IMR-90 (cell line): ENCODE results near the gene LEF1. TPM values are rescaled to one million over a fixed set of nuclear protein-coding genes. Genes with fewer than 3 reads are reported as not detected.

Experiments used
- ATAC-seq: fragments of 200-7000 bp; cut with Tn5 transposase; 2 replicates; pipeline ENCODE4 v1.9.1; 2020; ENCODE audit warnings: low read depth, mild to moderate bottlenecking, moderate library complexity
- BruUV-seq: library from RNA; stranded (reverse); fragments of 400-500 nt; replicated peaks from 2 replicates; lab custom pipeline; 2021; lab: Mats Ljungman, UMichigan
- CTCF ChIA-PET: fragments of 300-600 bp; formaldehyde crosslinking; extraction: SDS; loops from one replicate; lab custom pipeline; 2021; ENCODE audit warnings: antibody characterized with exemption; lab: Yijun Ruan, JAX
- POLR2A ChIA-PET: fragments of 300-600 bp; sonication (Branson Sonifier 250); formaldehyde crosslinking; loops from one replicate; lab custom pipeline; 2022; ENCODE audit warnings: antibody characterized with exemption; ENCODE audit not compliant: unreplicated experiment; lab: Charles Lee
- DNase-seq: peaks from one replicate; pipeline ENCODE4 v3.0.0; 2013
- H2AFZ ChIP-seq: replicated peaks from 2 replicates; pipeline ENCODE3; 2013; ENCODE audit warnings: low read length, mild to moderate bottlenecking; ENCODE audit not compliant: poor library complexity
- H2AK5ac ChIP-seq: 2 replicates; pipeline ENCODE4 v1.6.1; 2013; ENCODE audit warnings: low read depth, low read length, inconsistent platforms
- H2AK9ac ChIP-seq: replicated peaks from 2 replicates; pipeline ENCODE3; 2013; ENCODE audit warnings: mild to moderate bottlenecking, low read depth, low read length, moderate library complexity; ENCODE audit not compliant: poor library complexity
- H2BK120ac ChIP-seq: 2 replicates; pipeline ENCODE4 v1.6.1; 2013; ENCODE audit warnings: low read depth, low read length, inconsistent platforms
- H2BK15ac ChIP-seq: 3 replicates; pipeline ENCODE4 v1.6.1; 2013; ENCODE audit warnings: low read depth, low read length, inconsistent platforms
- H2BK20ac ChIP-seq: 2 replicates; pipeline ENCODE4 v1.6.1; 2013; ENCODE audit warnings: low read depth, mild to moderate bottlenecking, inconsistent platforms, low read length, moderate library complexity
- H2BK5ac ChIP-seq: 2 replicates; pipeline ENCODE4 v1.6.1; 2013; ENCODE audit warnings: mild to moderate bottlenecking, low read depth, low read length, inconsistent platforms; ENCODE audit not compliant: poor library complexity, severe bottlenecking
- H3K14ac ChIP-seq: replicated peaks from 2 replicates; pipeline ENCODE4 v1.6.1; 2013; ENCODE audit warnings: low read depth, low read length, inconsistent platforms
- H3K18ac ChIP-seq: 2 replicates; pipeline ENCODE4 v1.6.1; 2013; ENCODE audit warnings: low read depth, low read length, control low read depth
- H3K23ac ChIP-seq: 2 replicates; pipeline ENCODE4 v1.6.1; 2013; ENCODE audit warnings: low read depth, low read length, inconsistent platforms
- H3K27ac ChIP-seq: 2 replicates; pipeline ENCODE4 v1.5.1; 2013; ENCODE audit warnings: mild to moderate bottlenecking, control low read depth, low read length; ENCODE audit not compliant: insufficient read depth
- H3K27me3 ChIP-seq: 2 replicates; pipeline ENCODE4 v1.6.1; 2013; ENCODE audit warnings: low read length; ENCODE audit not compliant: control insufficient read depth, insufficient read depth
- H3K36me3 ChIP-seq: 2 replicates; pipeline ENCODE4 v1.6.1; 2013; ENCODE audit warnings: low read length, mixed read lengths; ENCODE audit not compliant: control insufficient read depth, insufficient read depth
- H3K4ac ChIP-seq: 2 replicates; pipeline ENCODE4 v1.6.1; 2013; ENCODE audit warnings: low read depth, low read length, inconsistent platforms
- H3K4me1 ChIP-seq: 2 replicates; pipeline ENCODE4 v1.6.1; 2013; ENCODE audit warnings: low read length, mixed read lengths; ENCODE audit not compliant: control insufficient read depth, insufficient read depth
- H3K4me2 ChIP-seq: 2 replicates; pipeline ENCODE4 v1.6.1; 2013; ENCODE audit warnings: low read depth, mild to moderate bottlenecking, control low read depth, low read length, moderate library complexity
- H3K4me3 ChIP-seq: 2 replicates; pipeline ENCODE4 v1.5.1; 2013; ENCODE audit warnings: low read depth, mild to moderate bottlenecking, control low read depth, low read length, moderate library complexity; ENCODE audit not compliant: insufficient read depth
- H3K56ac ChIP-seq: 2 replicates; pipeline ENCODE4 v1.6.1; 2013; ENCODE audit warnings: low read length, inconsistent platforms; ENCODE audit not compliant: insufficient read depth; ENCODE audit errors: extremely low read depth
- H3K79me1 ChIP-seq, 2 experiments: 2 replicates each; pipeline ENCODE4 v1.6.1; 2013; ENCODE audit warnings: low read length in 2 of 2, inconsistent platforms in 1 of 2, low read depth in 1 of 2
- H3K9ac ChIP-seq: 2 replicates; pipeline ENCODE4 v1.6.1; 2013; ENCODE audit warnings: low read depth, low read length, control low read depth
- H3K9me1 ChIP-seq: 2 replicates; pipeline ENCODE4 v1.6.1; 2013; ENCODE audit warnings: low read length, inconsistent platforms; ENCODE audit not compliant: insufficient read depth
- H3K9me3 ChIP-seq: 2 replicates; pipeline ENCODE4 v1.6.1; 2013; ENCODE audit warnings: low read length; ENCODE audit not compliant: control insufficient read depth, insufficient read depth
- H4K20me1 ChIP-seq: 2 replicates; pipeline ENCODE4 v1.6.1; 2013; ENCODE audit warnings: low read length, inconsistent platforms; ENCODE audit not compliant: insufficient read depth
- H4K5ac ChIP-seq: 2 replicates; pipeline ENCODE4 v1.6.1; 2013; ENCODE audit warnings: mild to moderate bottlenecking, low read depth, low read length, control low read depth
- H4K8ac ChIP-seq, 2 experiments: 2 replicates each; pipeline ENCODE4 v1.6.1; 2013; ENCODE audit warnings: low read depth in 2 of 2, low read length in 2 of 2, control low read depth in 1 of 2, inconsistent platforms in 1 of 2
- H4K91ac ChIP-seq: 2 replicates; pipeline ENCODE4 v1.6.1; 2013; ENCODE audit warnings: low read depth, low read length, inconsistent platforms; ENCODE audit not compliant: insufficient read depth
- WGBS, 2 experiments: methylation state at CpG; one replicate each; pipeline versions ENCODE4 v1.1.5 to v1.1.7; 2013; ENCODE audit warnings: missing lambda C conversion rate in 2 of 2; ENCODE audit not compliant: insufficient read length in 1 of 2; ENCODE audit errors: extremely low coverage in 2 of 2; 5-methylcytosine and 5-hydroxymethylcytosine counted together
- dilution Hi-C: fragments of 300-500 bp; cut with HindIII; formaldehyde crosslinking; loops from one replicate; pipeline ENCODE4 v1.14.3; 2018; ENCODE audit warnings: low sequenced_read_pairs; ENCODE audit not compliant: unreplicated experiment
- in situ Hi-C: fragments of 300-500 bp; cut with MboI; formaldehyde crosslinking; loops from 3 replicates; pipeline ENCODE4 v1.14.3; 2019; ENCODE audit warnings: low sequenced_read_pairs, inconsistent platforms, mixed read lengths
- intact Hi-C: fragments of 100-400 bp; cut with micrococcal nuclease; formaldehyde crosslinking; loops from 2 replicates; pipeline ENCODE4 v1.10.0; 2022
- polyA plus RNA-seq, 3 experiments: library from polyadenylated mRNA; depleted of rRNA; stranded (reverse); fragments of >200 nt; gene quantifications; 2 replicates each; pipeline ENCODE4 v1.2.3, GENCODE V29; 2012; ENCODE audit warnings: low replicate concordance in 1 of 3
- total RNA-seq: library from RNA; depleted of rRNA; stranded (reverse); fragments of >200 nt; gene quantifications from 2 replicates; pipeline ENCODE4 v1.2.3, GENCODE V29; 2012
- TF ChIP-seq, protein P1 (sequence below): conservative IDR thresholded peaks from 2 replicates; pipeline ENCODE4 v1.5.1; 2012; ENCODE audit warnings: mild to moderate bottlenecking, low read depth, low read length, improper control_type of control experiment

The LEF1 gene
- total and polyA plus RNA-seq, 2 of the 4 experiments (the other 2 are of a cell fraction) = 1.7 to 1.8 TPM

DNA sequence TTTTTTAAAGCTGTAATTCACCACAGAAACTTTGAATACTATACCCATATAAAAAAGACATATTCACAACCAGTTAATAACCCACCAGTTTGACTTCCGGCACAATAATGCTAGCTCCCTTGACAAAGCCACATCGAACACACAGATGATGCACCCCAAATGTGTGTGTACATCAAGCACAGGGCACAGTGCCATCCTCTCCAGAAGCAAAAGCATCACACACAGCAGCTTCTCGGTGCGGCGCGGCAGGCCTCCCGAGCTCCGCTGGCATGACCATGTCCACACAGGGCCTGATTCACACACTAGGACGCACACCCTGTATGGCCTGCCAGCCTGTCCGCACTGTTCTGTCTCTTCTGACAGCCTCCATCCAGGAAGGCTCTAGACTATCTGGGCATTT, 88.0 kb downstream of the LEF1 start:
- no peak overlapping the region for H3K4ac ChIP-seq
- H3K56ac ChIP-seq = no peak overlapping the region
- intact Hi-C loops (no loop called here), dilution Hi-C loops (no loop called here), in situ Hi-C loops (no loop called here)
- ATAC-seq = no peak
- H4K20me1 ChIP-seq = no peaks in the 10 kb centered on the region
- H2AFZ ChIP-seq = no peak overlapping the region
- H4K8ac ChIP-seq = no peak overlapping the region
- no peak overlapping the region for H2AK9ac ChIP-seq
- 88% methylated on average over 5 of the region's 10 CpGs; no CpG with 5 or more reads in 1 of the 2 experiments for WGBS, 2 experiments
- H2AK5ac ChIP-seq = no peak overlapping the region
- H3K27me3 ChIP-seq = peaks cover 3% of the 10 kb centered on the region; the same call in 1 of the 2 replicates
- H3K9ac ChIP-seq = no peak overlapping the region
- no peaks in the 10 kb centered on the region for H3K9me1 ChIP-seq
- ChIA-PET CTCF (interaction anchor here (0.6 to 0.7 kb wide), 2 partner anchors 42 to 993 kb away, joined by 3 read pairs; no protein-coding TSS in a partner anchor), POLR2A (no interaction called here)
- no peak overlapping the region for H3K4me2 ChIP-seq
- H3K36me3 ChIP-seq = no peaks in the 10 kb centered on the region
- no peak overlapping the region for H2BK20ac ChIP-seq
- H3K4me3 ChIP-seq = no peak overlapping the region
- TF ChIP-seq, protein P1, sequence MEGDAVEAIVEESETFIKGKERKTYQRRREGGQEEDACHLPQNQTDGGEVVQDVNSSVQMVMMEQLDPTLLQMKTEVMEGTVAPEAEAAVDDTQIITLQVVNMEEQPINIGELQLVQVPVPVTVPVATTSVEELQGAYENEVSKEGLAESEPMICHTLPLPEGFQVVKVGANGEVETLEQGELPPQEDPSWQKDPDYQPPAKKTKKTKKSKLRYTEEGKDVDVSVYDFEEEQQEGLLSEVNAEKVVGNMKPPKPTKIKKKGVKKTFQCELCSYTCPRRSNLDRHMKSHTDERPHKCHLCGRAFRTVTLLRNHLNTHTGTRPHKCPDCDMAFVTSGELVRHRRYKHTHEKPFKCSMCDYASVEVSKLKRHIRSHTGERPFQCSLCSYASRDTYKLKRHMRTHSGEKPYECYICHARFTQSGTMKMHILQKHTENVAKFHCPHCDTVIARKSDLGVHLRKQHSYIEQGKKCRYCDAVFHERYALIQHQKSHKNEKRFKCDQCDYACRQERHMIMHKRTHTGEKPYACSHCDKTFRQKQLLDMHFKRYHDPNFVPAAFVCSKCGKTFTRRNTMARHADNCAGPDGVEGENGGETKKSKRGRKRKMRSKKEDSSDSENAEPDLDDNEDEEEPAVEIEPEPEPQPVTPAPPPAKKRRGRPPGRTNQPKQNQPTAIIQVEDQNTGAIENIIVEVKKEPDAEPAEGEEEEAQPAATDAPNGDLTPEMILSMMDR = no peak
- H3K27ac ChIP-seq = no peak overlapping the region
- DNase-seq = no peak
- no peak overlapping the region for H2BK120ac ChIP-seq
- H3K23ac ChIP-seq = no peak overlapping the region
- H2BK15ac ChIP-seq = no peak overlapping the region
- no peak overlapping the region for H2BK5ac ChIP-seq
- BruUV-seq = no TSS peak
- H3K14ac ChIP-seq = no peak overlapping the region
- H4K91ac ChIP-seq = no peak overlapping the region
- H3K79me1 ChIP-seq = no peaks in the 10 kb centered on the region
- H3K18ac ChIP-seq = no peak overlapping the region
- no peak overlapping the region for H4K5ac ChIP-seq
- H3K9me3 ChIP-seq = no peaks in the 10 kb centered on the region
- H3K4me1 ChIP-seq = no peaks in the 10 kb centered on the region
